T-helper 22 cell (primary cell): Measurements from ENCODE around the gene POFUT1.

ENCODE experiments used
- DNase-seq: peaks from one replicate; pipeline ENCODE4 v3.0.0-alpha.2; 2020; ENCODE audit warnings: low read depth

Gene POFUT1

GRCh38 chr20:32208499-32209154, 947 bp downstream of the POFUT1 start:
- no peak for DNase-seq

DNA sequence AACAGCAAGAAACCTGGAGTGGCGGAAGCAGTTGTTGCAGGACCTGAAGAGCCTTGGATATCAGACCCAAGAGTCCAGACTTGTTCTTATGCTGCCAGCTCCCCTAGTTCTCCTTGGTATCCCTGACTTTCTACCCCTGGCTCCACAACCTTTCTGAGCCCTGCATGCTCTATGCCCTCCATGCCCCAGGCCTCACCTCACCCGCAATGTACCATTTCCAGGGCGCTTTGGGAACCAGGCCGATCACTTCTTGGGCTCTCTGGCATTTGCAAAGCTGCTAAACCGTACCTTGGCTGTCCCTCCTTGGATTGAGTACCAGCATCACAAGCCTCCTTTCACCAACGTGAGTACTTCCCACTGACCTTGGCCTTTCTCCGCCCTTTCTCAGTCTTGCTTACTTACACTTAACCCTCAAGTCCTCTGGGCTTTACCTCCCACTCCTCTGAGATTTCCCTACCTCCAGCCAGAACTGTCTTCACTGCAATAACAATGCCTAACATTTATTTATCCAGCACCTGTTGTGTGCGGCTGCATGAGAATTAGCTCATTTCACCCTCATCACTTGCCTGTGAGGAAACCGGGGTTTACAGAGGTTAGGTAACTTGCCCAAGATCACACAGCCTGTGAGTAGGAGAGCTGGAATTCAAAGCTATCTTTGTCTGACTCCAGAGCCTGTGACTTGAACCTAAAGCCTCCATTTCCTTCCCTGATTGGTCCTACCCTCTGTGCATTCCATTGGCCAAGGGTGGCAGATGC, 2.3 kb downstream of the POFUT1 start:
- no peak for DNase-seq

DNA sequence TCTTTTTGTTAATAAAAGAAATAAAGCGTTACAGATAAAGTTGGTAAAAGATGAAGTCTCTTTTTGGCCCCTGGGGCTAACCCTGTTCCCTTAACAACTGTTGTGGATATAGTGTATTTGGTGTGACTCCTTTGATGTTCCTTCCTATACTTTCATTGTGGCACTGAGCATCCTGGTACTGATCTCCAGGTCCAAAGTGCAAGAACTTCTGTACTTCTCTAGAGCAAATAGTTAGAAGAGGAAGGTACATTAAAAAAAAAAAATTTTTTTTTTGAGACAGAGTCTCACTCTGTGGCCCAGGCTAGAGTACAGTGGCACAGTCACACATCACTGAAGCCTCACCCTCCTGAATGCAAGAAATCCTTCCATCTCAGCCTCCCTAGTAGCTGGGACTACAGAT, 6.2 kb downstream of the POFUT1 start:
- no peak for DNase-seq

- DNase-seq: no peak
These were observed 7.5 kb downstream of the POFUT1 start for GRCh38 chr20:32215147-32215546.

- no peak for DNase-seq
These were observed 8.0 kb downstream of the POFUT1 start for GRCh38 chr20:32215729-32216128.

GRCh38 chr20:32216179-32217142, 8.8 kb downstream of the POFUT1 start:
- DNase-seq: no peak

- DNase-seq: no peak
These were observed 10.6 kb downstream of the POFUT1 start for GRCh38 chr20:32218156-32218900.

GRCh38 chr20:32224463-32224862, 16.8 kb downstream of the POFUT1 start:
- DNase-seq: no peak

DNA sequence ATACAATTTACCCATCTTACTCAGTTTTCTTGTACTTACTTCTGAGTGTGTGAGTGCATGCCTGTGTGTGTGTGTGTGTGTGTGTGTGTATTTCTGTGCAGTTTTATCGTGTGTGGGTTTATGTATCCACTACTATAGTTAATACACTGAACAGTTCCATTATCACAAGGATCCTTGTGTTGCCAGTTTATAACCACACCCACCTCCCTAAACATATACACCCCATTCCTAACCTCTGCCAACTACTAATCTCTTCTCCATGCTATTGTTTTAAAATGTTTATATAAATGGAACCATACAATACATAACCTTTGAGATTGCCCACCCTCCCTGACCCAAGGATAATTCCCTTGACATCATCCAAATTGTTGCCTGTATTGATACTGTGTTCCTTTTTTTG, 18.7 kb downstream of the POFUT1 start:
- no peak for DNase-seq

DNA sequence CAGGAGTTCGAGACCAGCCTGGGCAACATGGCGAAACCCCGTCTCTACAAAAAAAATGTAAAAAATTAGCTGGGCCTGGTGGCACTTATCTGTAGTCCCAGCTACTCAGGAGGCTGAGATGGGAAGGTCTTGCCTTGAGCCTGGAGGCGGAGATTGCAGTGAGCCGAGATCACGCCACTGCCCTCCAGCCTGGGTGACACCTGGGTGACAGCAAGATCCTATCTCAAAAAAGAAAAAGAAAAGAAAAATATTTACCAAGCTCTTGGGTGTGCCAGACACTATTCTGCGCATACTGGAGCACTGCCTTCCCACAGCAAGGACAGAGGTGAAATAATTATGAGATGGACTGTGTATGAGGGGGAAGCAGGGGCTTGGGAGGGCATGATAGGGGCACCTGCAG, 19.6 kb downstream of the POFUT1 start:
- DNase-seq: no peak

DNA sequence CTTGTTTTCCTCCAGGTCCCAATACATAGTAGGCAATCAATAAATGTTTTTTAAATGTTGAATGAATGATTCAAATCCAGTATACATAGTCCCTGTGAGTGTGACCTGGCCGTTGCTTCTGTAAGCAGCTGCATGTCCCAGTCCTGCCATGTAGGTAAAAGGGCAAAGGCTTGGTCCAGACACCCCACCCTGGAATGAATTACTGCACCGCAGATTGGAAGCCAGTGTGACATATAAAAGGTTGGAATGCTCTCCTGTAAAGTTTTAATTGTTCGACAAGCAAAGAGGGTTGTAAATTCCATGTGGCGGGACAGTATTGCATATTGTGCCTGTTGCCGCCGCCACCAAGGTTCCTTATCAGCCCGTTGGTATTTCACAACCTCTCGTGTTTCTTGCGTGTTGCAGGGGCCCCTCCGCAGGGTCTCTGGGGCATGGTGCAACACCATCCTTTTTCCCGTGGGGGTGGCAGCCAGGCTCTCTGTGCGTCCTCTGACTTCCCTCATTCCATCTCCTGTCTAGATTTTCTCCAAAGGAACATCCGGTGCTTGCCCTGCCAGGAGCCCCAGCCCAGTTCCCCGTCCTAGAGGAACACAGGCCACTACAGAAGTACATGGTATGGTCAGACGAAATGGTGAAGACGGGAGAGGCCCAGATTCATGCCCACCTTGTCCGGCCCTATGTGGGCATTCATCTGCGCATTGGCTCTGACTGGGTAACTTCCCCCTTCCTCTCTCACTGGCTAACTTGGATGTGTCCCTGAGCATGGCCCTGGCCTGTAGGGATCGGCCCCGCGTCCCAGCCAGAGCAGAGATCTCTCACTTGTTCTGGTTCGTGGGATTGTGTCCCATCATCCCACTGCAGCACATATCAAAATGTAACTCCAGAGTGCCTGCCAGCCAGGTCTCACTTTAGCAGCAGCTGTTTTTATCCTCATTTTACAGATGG, 20.3 kb downstream of the POFUT1 start:
- DNase-seq: no peak

- no peak for DNase-seq
These were observed 21.6 kb downstream of the POFUT1 start for GRCh38 chr20:32229251-32229747.

- DNase-seq: no peak
These were observed 23.0 kb downstream of the POFUT1 start for GRCh38 chr20:32230707-32231106.

- no peak for DNase-seq
These were observed 23.6 kb downstream of the POFUT1 start for GRCh38 chr20:32231245-32231644.

DNA sequence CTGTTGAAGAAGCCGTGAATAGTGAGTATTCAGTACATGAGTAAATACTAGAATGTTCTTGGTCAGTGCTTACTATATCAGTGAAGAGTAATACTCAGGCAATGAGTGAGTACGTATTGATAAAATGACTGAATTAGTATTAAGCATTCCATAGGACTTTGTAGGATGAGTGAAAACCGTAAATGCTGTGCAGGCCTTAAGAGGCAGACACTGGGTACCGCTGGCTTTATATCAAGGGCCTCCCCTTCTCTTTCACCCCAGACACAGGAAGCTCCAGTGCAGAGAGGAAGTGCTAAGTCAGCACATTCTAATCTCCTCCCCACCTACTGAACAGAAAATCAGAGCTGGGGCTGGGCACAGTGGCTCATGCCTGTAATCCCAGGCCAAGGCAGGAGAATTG, 24.2 kb downstream of the POFUT1 start:
- peak; percentile 13 for DNase-seq

DNA sequence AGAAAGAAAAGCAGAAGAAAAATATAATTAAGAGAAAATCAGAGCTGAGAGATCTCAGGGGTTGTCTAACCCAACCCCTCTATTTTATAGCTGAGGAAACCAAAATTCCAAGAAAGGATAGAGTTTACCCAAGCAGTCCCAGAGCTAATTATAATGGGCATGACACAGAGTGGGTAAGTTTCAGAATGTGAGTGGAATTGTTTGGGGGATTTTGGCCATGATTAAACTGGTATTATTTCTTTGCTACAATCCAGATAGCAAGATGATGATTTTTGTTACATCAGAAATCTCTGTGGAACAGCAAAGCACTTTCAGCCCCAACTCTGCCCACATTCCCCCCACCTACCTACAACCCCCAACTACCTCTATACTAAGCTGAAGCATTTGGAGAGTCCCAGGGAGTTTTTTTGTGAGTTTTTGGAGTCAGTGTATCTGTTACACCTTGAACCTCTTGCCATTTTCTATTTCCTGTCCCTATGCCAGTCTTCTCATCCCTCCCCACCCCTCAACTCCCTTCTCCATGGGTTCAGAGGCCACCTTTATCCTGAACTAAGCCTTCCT, 24.7 kb downstream of the POFUT1 start:
- DNase-seq: no peak

DNA sequence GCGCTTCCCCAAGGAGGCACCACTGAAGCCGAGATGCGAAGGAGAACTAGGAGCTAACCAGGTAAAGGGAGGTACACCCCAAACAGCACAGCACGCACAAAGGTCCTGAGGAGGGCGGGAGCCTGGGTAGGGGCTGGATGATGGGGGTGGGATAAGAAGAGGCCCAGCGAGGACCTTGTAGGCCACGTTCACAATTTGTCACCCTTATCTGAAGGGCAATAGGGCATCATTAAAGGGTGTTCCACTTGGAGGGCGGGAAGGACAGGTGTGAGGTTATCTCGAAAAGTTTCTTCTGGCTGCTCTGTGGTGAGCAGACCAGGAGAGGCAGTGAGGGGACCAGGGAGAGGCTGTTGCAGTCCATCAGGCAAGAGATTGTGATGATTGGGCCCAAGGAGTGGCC, 25.6 kb downstream of the POFUT1 start:
- DNase-seq: no peak

DNA sequence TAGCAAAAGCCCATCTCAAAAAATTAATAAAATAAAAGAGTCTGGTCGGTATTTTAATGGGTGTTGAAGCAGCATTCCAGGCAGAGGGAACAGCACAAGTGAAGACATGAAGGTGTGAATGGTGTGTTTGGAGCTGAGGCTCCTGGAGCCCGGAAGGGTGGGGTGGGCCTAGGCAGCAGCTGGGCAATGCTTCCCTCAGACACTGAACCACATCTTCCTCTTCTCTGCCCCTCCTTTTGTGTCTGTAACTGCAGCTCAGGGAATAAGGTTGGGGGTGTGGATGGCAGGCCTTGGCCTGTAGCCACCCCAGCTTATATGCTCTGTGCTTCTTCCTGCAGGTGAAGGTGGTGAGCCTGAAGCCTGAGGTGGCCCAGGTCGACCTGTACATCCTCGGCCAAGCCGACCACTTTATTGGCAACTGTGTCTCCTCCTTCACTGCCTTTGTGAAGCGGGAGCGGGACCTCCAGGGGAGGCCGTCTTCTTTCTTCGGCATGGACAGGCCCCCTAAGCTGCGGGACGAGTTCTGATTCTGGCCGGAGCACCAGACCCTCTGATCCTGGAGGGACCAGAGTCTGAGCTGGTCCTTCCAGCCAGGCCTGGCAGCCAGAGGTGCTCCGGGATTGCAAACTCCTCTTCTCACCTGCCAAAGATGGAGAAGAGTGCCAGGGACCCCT, 26.6 kb downstream of the POFUT1 start:
- no peak for DNase-seq

- DNase-seq: no peak
These were observed 27.8 kb downstream of the POFUT1 start for GRCh38 chr20:32235331-32236047.
